HCT116 (cell line): ENCODE results near the gene PRPF6.

Source experiments
- ATF3 ChIP-seq: IDR thresholded peaks from 2 replicates; pipeline ENCODE4 v1.6.1; 2012
- CEBPB ChIP-seq: IDR thresholded peaks from 2 replicates; pipeline ENCODE4 v1.6.1; 2012; ENCODE audit warnings: low read depth
- CTCF ChIP-seq, 3 experiments: fragments of 200-600 bp in 1 of 3; sonication (generic) in 1 of 3; IDR thresholded peaks in 2 of 3; conservative IDR thresholded peaks in 1 of 3; 2 replicates each; pipeline ENCODE4 v1.5.1; 2012 to 2017; ENCODE audit warnings: low read depth in 2 of 3, low read length in 2 of 3, antibody characterized with exemption in 1 of 3, borderline replicate concordance in 1 of 3, control low read depth in 1 of 3, mild to moderate bottlenecking in 1 of 3, mixed read lengths in 1 of 3, mixed run types in 1 of 3, moderate library complexity in 1 of 3; ENCODE audit not compliant: insufficient read depth in 1 of 3
- EZH2 ChIP-seq: fragments of 200-600 bp; sonication (generic); IDR thresholded peaks from 2 replicates; pipeline ENCODE4 v1.6.1; 2017; ENCODE audit warnings: antibody characterized with exemption, mixed run types
- MAX ChIP-seq: IDR thresholded peaks from 2 replicates; pipeline ENCODE4 v1.6.1; 2012
- POLR2A ChIP-seq: IDR thresholded peaks from 2 replicates; pipeline ENCODE4 v1.7.0; 2011; ENCODE audit warnings: borderline replicate concordance; ENCODE audit not compliant: insufficient read depth, insufficient read length; ENCODE audit errors: extremely low read depth

GRCh38 chr20:64082126-64082731 is 101.3 kb downstream of the PRPF6 start:
- no peak for TF ChIP-seq CTCF (IDR thresholded peaks at IDR 0.05 in 2 of 3, conservative IDR thresholded peaks at IDR 0.05 in 1 of 3; ENCODE audit: borderline replicate concordance in 1 of 3, insufficient read depth in 1 of 3, low read depth in 2 of 3, low read length in 2 of 3)
- no peak for TF ChIP-seq EZH2
- TF ChIP-seq POLR2A, result no peak
- TF ChIP-seq ATF3, result no peak
- TF ChIP-seq MAX, result no peak
- no peak for TF ChIP-seq CEBPB
